GM12874 (cell line): ENCODE data around the gene HSPB3.
A peak's percentile ranks its signal among the peaks of the same experiment; 100 is the strongest.

ENCODE experiments used
- CTCF ChIP-seq: IDR thresholded peaks from 2 replicates; pipeline ENCODE4 v1.5.1; 2011; ENCODE audit warnings: low read depth, mild to moderate bottlenecking, control low read depth, low read length, moderate library complexity; ENCODE audit not compliant: insufficient read depth

The HSPB3 gene

GRCh38 chr5:54421976-54422375 lies 33.5 kb upstream of the HSPB3 start:
- TF ChIP-seq CTCF = no peak

- no peak for TF ChIP-seq CTCF
Measured at GRCh38 chr5:54425258-54425657, 30.2 kb upstream of the HSPB3 start.

- TF ChIP-seq CTCF = no peak
Measured at GRCh38 chr5:54426209-54426608, 29.3 kb upstream of the HSPB3 start.

GRCh38 chr5:54438620-54439389 lies 16.7 kb upstream of the HSPB3 start:
- no peak for TF ChIP-seq CTCF

GRCh38 chr5:54440456-54440893 lies 15.0 kb upstream of the HSPB3 start:
- TF ChIP-seq CTCF = no peak

GRCh38 chr5:54442271-54442670 lies 13.2 kb upstream of the HSPB3 start:
- TF ChIP-seq CTCF = no peak

- peak; percentile 30; the same call in 1 of the 2 replicates for TF ChIP-seq CTCF
Measured at GRCh38 chr5:54443270-54443669, 12.2 kb upstream of the HSPB3 start.
